ENCODE results near the gene GRIK1.

GRIK1 gene

GRCh38 chr21:29819675-29820326 lies 120.0 kb downstream of the GRIK1 start:
- TF ChIP-seq, protein P1, sequence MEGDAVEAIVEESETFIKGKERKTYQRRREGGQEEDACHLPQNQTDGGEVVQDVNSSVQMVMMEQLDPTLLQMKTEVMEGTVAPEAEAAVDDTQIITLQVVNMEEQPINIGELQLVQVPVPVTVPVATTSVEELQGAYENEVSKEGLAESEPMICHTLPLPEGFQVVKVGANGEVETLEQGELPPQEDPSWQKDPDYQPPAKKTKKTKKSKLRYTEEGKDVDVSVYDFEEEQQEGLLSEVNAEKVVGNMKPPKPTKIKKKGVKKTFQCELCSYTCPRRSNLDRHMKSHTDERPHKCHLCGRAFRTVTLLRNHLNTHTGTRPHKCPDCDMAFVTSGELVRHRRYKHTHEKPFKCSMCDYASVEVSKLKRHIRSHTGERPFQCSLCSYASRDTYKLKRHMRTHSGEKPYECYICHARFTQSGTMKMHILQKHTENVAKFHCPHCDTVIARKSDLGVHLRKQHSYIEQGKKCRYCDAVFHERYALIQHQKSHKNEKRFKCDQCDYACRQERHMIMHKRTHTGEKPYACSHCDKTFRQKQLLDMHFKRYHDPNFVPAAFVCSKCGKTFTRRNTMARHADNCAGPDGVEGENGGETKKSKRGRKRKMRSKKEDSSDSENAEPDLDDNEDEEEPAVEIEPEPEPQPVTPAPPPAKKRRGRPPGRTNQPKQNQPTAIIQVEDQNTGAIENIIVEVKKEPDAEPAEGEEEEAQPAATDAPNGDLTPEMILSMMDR (IDR thresholded peaks at IDR 0.05; ENCODE audit: unreplicated experiment in 3 of 3): no peak
- Mint-ChIP-seq H3K9me3 (no peaks in the 10 kb centered on the region), H3K4me1 (peaks cover 14% of the 10 kb centered on the region), H3K4me3 (no peak overlapping the region), H3K36me3 (ENCODE audit: low read depth) (no peaks in the 10 kb centered on the region), H3K27ac (peak overlapping the region in 1 of 3 experiments; percentile 47), H3K27me3 (ENCODE audit: low read depth) (no peaks in the 10 kb centered on the region)

DNA sequence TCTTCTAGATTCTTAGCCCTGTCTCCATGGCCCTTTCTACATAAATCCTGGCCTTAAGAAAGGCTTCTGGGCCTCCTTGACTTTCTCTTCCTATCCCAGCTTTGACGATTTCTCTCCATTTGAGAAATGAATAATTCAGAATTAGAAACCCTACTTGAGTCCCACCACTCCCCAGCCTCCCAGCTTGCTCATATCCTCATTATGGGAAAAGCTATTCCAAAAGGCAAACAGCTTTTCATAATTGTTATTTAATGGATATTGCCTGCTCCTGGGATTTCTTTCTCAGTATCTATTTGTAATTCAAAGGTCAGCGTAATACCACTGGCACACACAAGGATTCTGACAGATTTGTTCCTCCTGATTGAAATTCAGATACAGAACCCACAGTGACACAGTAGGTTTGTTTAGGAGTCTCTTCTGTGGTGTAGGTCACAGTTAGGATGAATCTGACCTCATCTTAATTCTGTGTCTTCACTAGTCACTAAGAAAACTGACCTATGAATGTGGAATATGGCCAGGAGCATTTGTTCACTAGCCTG lies 121.3 kb downstream of the GRIK1 start:
- no peaks in the 10 kb centered on the region for H3K9me3 Mint-ChIP-seq
- H3K4me3 Mint-ChIP-seq: no peak overlapping the region
- TF ChIP-seq, protein P1 (IDR thresholded peaks at IDR 0.05; ENCODE audit: unreplicated experiment in 3 of 3): no peak
- peaks cover 14% of the 10 kb centered on the region for H3K4me1 Mint-ChIP-seq
- peaks cover 4% of the 10 kb centered on the region for H3K27me3 Mint-ChIP-seq (ENCODE audit: low read depth)
- H3K36me3 Mint-ChIP-seq (ENCODE audit: low read depth): no peaks in the 10 kb centered on the region
- no peak overlapping the region for H3K27ac Mint-ChIP-seq

- Mint-ChIP-seq H3K4me3 (no peak overlapping the region), H3K27ac (no peak overlapping the region), H3K9me3 (no peaks in the 10 kb centered on the region), H3K36me3 (ENCODE audit: low read depth) (no peaks in the 10 kb centered on the region), H3K27me3 (ENCODE audit: low read depth) (peaks cover 4% of the 10 kb centered on the region), H3K4me1 (peaks cover 14% of the 10 kb centered on the region)
- TF ChIP-seq, protein P1 (IDR thresholded peaks at IDR 0.05; ENCODE audit: unreplicated experiment in 3 of 3): no peak
These were observed 122.3 kb downstream of the GRIK1 start for GRCh38 chr21:29817450-29817849.

DNA sequence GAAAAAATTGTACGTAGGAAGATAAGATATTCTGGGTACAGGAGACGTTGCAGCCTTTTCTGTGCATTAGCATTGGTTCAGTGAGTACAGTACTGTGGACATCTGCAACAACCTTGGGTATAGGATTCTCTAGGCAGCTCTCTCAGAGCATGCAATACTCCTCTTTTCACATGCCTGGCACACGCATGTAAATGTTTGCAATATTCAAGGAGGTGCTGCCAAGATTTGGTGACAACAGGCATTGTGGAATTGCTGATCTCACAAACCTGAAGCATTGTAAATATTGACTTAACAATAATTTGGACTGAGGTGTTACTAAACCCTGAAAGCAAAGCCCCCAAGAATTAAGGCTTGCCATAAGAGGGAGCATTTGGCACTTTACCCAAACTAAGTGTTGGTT lies 126.8 kb downstream of the GRIK1 start:
- H3K4me1 Mint-ChIP-seq: peaks cover 10% of the 10 kb centered on the region
- no peaks in the 10 kb centered on the region for H3K9me3 Mint-ChIP-seq
- H3K4me3 Mint-ChIP-seq: no peak overlapping the region
- no peaks in the 10 kb centered on the region for H3K36me3 Mint-ChIP-seq (ENCODE audit: low read depth)
- TF ChIP-seq, protein P1 (IDR thresholded peaks at IDR 0.05; ENCODE audit: unreplicated experiment in 3 of 3): no peak
- peaks cover 4% of the 10 kb centered on the region for H3K27me3 Mint-ChIP-seq (ENCODE audit: low read depth)
- no peak overlapping the region for H3K27ac Mint-ChIP-seq

- Mint-ChIP-seq H3K36me3 (ENCODE audit: low read depth) (no peaks in the 10 kb centered on the region), H3K27me3 (ENCODE audit: low read depth) (peaks cover 4% of the 10 kb centered on the region), H3K9me3 (no peaks in the 10 kb centered on the region), H3K27ac (no peak overlapping the region), H3K4me3 (no peak overlapping the region), H3K4me1 (peaks cover 10% of the 10 kb centered on the region)
- TF ChIP-seq, protein P1 (IDR thresholded peaks at IDR 0.05; ENCODE audit: unreplicated experiment in 3 of 3): no peak
These were observed 128.9 kb downstream of the GRIK1 start for GRCh38 chr21:29810871-29811270.

DNA sequence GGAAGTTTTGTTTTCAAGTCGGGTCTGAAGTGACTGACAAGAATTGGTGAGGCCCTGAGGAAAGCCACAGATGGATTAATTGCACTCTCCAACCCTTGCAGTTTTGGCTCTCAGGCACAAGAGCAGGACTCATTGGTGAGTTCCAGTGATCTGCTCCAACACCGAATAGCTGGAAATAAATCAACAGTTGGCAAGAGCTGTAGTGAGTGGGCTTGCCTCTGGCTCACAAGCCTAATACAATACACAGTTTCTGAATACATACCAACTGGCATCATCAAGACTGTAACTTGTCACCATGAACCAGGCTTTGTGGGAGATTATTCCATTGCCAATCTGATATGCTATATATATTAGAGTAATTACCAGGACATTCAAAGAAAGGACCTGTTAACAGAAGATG lies 131.6 kb downstream of the GRIK1 start:
- H3K36me3 Mint-ChIP-seq (ENCODE audit: low read depth): no peaks in the 10 kb centered on the region
- H3K9me3 Mint-ChIP-seq: no peaks in the 10 kb centered on the region
- TF ChIP-seq, protein P1 (IDR thresholded peaks at IDR 0.05; ENCODE audit: unreplicated experiment in 3 of 3): no peak
- H3K27ac Mint-ChIP-seq: no peak overlapping the region
- no peaks in the 10 kb centered on the region for H3K27me3 Mint-ChIP-seq (ENCODE audit: low read depth)
- peaks cover 10% of the 10 kb centered on the region for H3K4me1 Mint-ChIP-seq
- no peak overlapping the region for H3K4me3 Mint-ChIP-seq

Data from nephron (organoid).